Endothelial cell of umbilical vein (primary cell): ENCODE data around the gene TMIE. TPM values are rescaled to one million over a fixed set of nuclear protein-coding genes. Genes with fewer than 3 reads are reported as not detected.

Experiments used
- BruUV-seq: library from RNA; stranded (reverse); fragments of 400-500 nt; replicated peaks from 2 replicates; lab custom pipeline; 2021; lab: Mats Ljungman, UMichigan
- CTCF ChIA-PET: fragments of 300-600, 350-600 bp; sonication (Branson Sonifier 250); formaldehyde crosslinking; loops from one replicate; lab custom pipeline; 2021; ENCODE audit warnings: antibody characterized with exemption, inconsistent platforms; lab: Charles Lee
- POLR2A ChIA-PET: fragments of 300-600, 350-600 bp; sonication (Branson Sonifier 250); formaldehyde crosslinking; loops from one replicate; lab custom pipeline; 2021; ENCODE audit warnings: antibody characterized with exemption, inconsistent platforms; lab: Charles Lee
- DNase-seq: peaks from one replicate; pipeline ENCODE4 v3.0.0-alpha.2; 2011; ENCODE audit warnings: low read depth, low spot score
- FAIRE-seq: peaks from 2 replicates; lab custom pipeline; 2011; peaks lifted over from hg19 to GRCh38; lab: Jason Lieb, UNC
- H2AFZ ChIP-seq: 2 replicates; pipeline ENCODE4 v1.6.0; 2012; ENCODE audit warnings: low read depth, low read length, control low read depth, inconsistent platforms
- H3K27ac ChIP-seq: 2 replicates; pipeline ENCODE4 v1.5.1; 2011; ENCODE audit warnings: low read depth, mild to moderate bottlenecking, control low read depth, low read length, moderate library complexity; ENCODE audit not compliant: insufficient read depth
- H3K27me3 ChIP-seq, 2 experiments: 2 replicates each; pipeline versions ENCODE4 v1.6.0 to v1.6.1; 2011; ENCODE audit warnings: low read length in 2 of 2, mixed read lengths in 1 of 2; ENCODE audit not compliant: control insufficient read depth in 2 of 2, insufficient read depth in 2 of 2
- H3K36me3 ChIP-seq, 2 experiments: 2 replicates in 1 of 2; 3 replicates in 1 of 2; pipeline ENCODE4 v1.5.1; 2011; ENCODE audit warnings: low read length in 2 of 2, mild to moderate bottlenecking in 1 of 2, moderate library complexity in 1 of 2; ENCODE audit not compliant: control insufficient read depth in 2 of 2, insufficient read depth in 2 of 2; ENCODE audit errors: extremely low read depth in 1 of 2
- H3K4me1 ChIP-seq: 3 replicates; pipeline ENCODE4 v1.5.1; 2011; ENCODE audit warnings: mild to moderate bottlenecking, low read length; ENCODE audit not compliant: control insufficient read depth, insufficient read depth; ENCODE audit errors: extremely low read depth
- H3K4me2 ChIP-seq: 2 replicates; pipeline ENCODE4 v1.6.1; 2011; ENCODE audit warnings: low read length, control low read depth, mixed read lengths; ENCODE audit not compliant: insufficient read depth
- H3K4me3 ChIP-seq, 3 experiments: fragments of 200-600 bp in 1 of 3; sonication (generic), shearing (Covaris generic) in 1 of 3; replicated peaks in 1 of 3; 2 replicates each; pipeline ENCODE4 v1.5.1; 2011 to 2016; ENCODE audit warnings: control low read depth in 3 of 3, low read length in 3 of 3, mild to moderate bottlenecking in 2 of 3, inconsistent platforms in 1 of 3, low read depth in 1 of 3, moderate library complexity in 1 of 3; ENCODE audit not compliant: insufficient read depth in 1 of 3
- H3K79me2 ChIP-seq: 2 replicates; pipeline ENCODE4 v1.6.0; 2012; ENCODE audit warnings: low read length, inconsistent platforms; ENCODE audit not compliant: control insufficient read depth, insufficient read depth
- H3K9ac ChIP-seq: replicated peaks from 2 replicates; pipeline ENCODE3; 2011; ENCODE audit warnings: low read length, control low read depth; ENCODE audit not compliant: insufficient read depth; ENCODE audit errors: extremely low read depth
- H3K9me1 ChIP-seq: replicated peaks from 3 replicates; pipeline ENCODE4 v1.6.0; 2011; ENCODE audit warnings: mild to moderate bottlenecking, low read length; ENCODE audit not compliant: control insufficient read depth, insufficient read depth; ENCODE audit errors: extremely low read depth
- H3K9me3 ChIP-seq: replicated peaks from 2 replicates; pipeline ENCODE4 v1.5.1; 2012; ENCODE audit warnings: low read length, inconsistent platforms; ENCODE audit not compliant: control insufficient read depth, insufficient read depth
- H4K20me1 ChIP-seq: replicated peaks from 2 replicates; pipeline ENCODE3; 2011; ENCODE audit warnings: mild to moderate bottlenecking, low read length; ENCODE audit not compliant: control insufficient read depth, insufficient read depth; ENCODE audit errors: extremely low read depth
- CTCF ChIP-seq, 2 donors: IDR thresholded peaks; 1 replicate in 1 of 2; 2 replicates in 1 of 2; pipeline ENCODE4 v1.5.1; 2011; ENCODE audit warnings: low read length in 2 of 2, mild to moderate bottlenecking in 2 of 2, moderate library complexity in 2 of 2, control low read depth in 1 of 2, inconsistent platforms in 1 of 2, low read depth in 1 of 2; ENCODE audit not compliant: insufficient read depth in 1 of 2; ENCODE audit errors: extremely low read depth in 1 of 2
- EZH2 ChIP-seq: IDR thresholded peaks from 2 replicates; pipeline ENCODE4 v1.6.1; 2012; ENCODE audit warnings: borderline replicate concordance, low read depth, mild to moderate bottlenecking, moderate library complexity, low read length, inconsistent platforms; ENCODE audit not compliant: severe bottlenecking
- FOS ChIP-seq: IDR thresholded peaks from 2 replicates; pipeline ENCODE4 v1.6.1; 2011; ENCODE audit warnings: mild to moderate bottlenecking, low read length, moderate library complexity, borderline replicate concordance; ENCODE audit not compliant: insufficient read depth
- GATA2 ChIP-seq: IDR thresholded peaks from 2 replicates; pipeline ENCODE4 v1.7.0; 2011; ENCODE audit warnings: low read depth, mild to moderate bottlenecking, moderate library complexity, mixed read lengths, low read length; ENCODE audit not compliant: insufficient read length, insufficient read depth
- JUN ChIP-seq: IDR thresholded peaks from 2 replicates; pipeline ENCODE4 v1.6.1; 2011; ENCODE audit warnings: borderline replicate concordance, low read depth; ENCODE audit not compliant: insufficient read length, insufficient read depth
- MAX ChIP-seq: IDR thresholded peaks from 2 replicates; pipeline ENCODE4 v1.6.1; 2011; ENCODE audit not compliant: insufficient read depth, insufficient read length
- MYC ChIP-seq: IDR thresholded peaks from one replicate; pipeline ENCODE4 v1.6.1; 2011; ENCODE audit warnings: mild to moderate bottlenecking, low read depth, low read length
- POLR2A ChIP-seq: IDR thresholded peaks from 2 replicates; pipeline ENCODE4 v1.6.1; 2012; ENCODE audit warnings: low read depth, mild to moderate bottlenecking, control low read depth, low read length
- POLR2AphosphoS5 ChIP-seq: IDR thresholded peaks from 2 replicates; pipeline ENCODE4 v1.6.1; 2012; ENCODE audit warnings: low read depth, mild to moderate bottlenecking, control low read depth, low read length, moderate library complexity; ENCODE audit not compliant: insufficient read depth
- dilution Hi-C: fragments of 300-500 bp; cut with MboI; formaldehyde crosslinking; loops from one replicate; pipeline ENCODE4 v1.15.0; 2019; ENCODE audit warnings: low sequenced_read_pairs; ENCODE audit not compliant: extremely low pct_ligation_motif_present
- intact Hi-C: fragments of 100-400 bp; cut with micrococcal nuclease; formaldehyde crosslinking; loops from one replicate; pipeline ENCODE4 v1.10.0; 2022
- polyA plus RNA-seq, 4 experiments: library from polyadenylated mRNA; depleted of rRNA in 3 of 4; stranded (reverse) in 3 of 4; unstranded in 1 of 4; fragments of >200 nt; gene quantifications; 2 replicates each; pipeline versions ENCODE4 v1.2.1 to v1.2.3, GENCODE V29; 2011 to 2012; ENCODE audit warnings: missing spikeins in 1 of 4
- total RNA-seq: library from RNA; stranded (reverse); gene quantifications from 2 replicates; pipeline ENCODE4 v1.2.3, GENCODE V29; 2021

The TMIE gene
- total and polyA plus RNA-seq, 2 donors (not counting 3 experiments of a cell fraction or from before 2014, with no cell fraction given) = 0.15 to 0.27 TPM

- Histone ChIP-seq H3K79me2 (no peaks in the 10 kb centered on the region), H3K9ac (no peak overlapping the region), H3K9me3 (no peaks in the 10 kb centered on the region), H3K4me3 (no peak overlapping the region), H2AFZ (no peak overlapping the region), H4K20me1 (no peaks in the 10 kb centered on the region), H3K36me3 (no peaks in the 10 kb centered on the region), H3K9me1 (no peaks in the 10 kb centered on the region), H3K27me3 (peaks cover 9 to 11% of the 10 kb centered on the region in 2 experiments), H3K4me2 (no peak overlapping the region), H3K27ac (no peak overlapping the region), H3K4me1 (no peaks in the 10 kb centered on the region)
- dilution Hi-C loops (no loop called here), intact Hi-C loops (no loop called here)
- CTCF ChIA-PET = no interaction called here
- FAIRE-seq (no peak), DNase-seq (no peak)
- no TSS peak for BruUV-seq
- POLR2A ChIA-PET = no interaction called here
- TF ChIP-seq GATA2 (no peak), CTCF (IDR thresholded peaks at IDR 0.05; ENCODE audit: extremely low read depth in 1 of 2, insufficient read depth in 1 of 2, low read depth in 1 of 2, low read length in 2 of 2) (no peak), MYC (no peak), POLR2A (no peak), EZH2 (no peak), POLR2AphosphoS5 (no peak), JUN (no peak), MAX (no peak), FOS (no peak)
Measured at GRCh38 chr3:46730819-46731218, 29.6 kb downstream of the TMIE start.
